ENCODE data around the gene SPATA1. TPM values are rescaled to one million over a fixed set of nuclear protein-coding genes. Genes with fewer than 3 reads are reported as not detected.

Gene SPATA1
- polyA plus RNA-seq, 1 donor from 2014 or later, result 0.17 TPM

DNA sequence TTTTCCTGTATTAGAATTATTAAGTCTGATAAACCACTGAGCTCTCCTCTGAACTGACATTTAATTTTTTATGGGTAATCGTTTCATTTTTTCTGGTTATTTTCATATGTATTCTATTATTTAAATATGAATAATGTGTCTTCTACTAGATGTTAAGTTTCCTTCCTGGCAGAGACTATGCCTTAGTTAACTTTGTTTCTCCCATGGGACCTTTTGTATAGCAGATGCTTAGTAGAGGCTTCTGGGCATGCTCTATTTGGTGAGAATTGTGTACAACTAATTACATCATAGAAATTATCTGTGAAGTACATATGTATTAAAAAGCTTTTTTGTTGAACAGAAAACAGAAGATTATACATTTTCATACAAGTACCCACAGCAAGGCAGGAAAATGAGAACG, 44.6 kb downstream of the SPATA1 start:
- no peaks in the 10 kb centered on the region for H3K9me3 ChIP-seq (ENCODE audit: low read length)
- no peak overlapping the region for H3K9ac ChIP-seq (ENCODE audit: low read length)
- H3K9me2 ChIP-seq (ENCODE audit: insufficient read depth, low read length), result no peaks in the 10 kb centered on the region
- no peaks in the 10 kb centered on the region for H3K79me2 ChIP-seq (replicated peaks; ENCODE audit: insufficient read depth, low read length)
- TF ChIP-seq, protein P1, sequence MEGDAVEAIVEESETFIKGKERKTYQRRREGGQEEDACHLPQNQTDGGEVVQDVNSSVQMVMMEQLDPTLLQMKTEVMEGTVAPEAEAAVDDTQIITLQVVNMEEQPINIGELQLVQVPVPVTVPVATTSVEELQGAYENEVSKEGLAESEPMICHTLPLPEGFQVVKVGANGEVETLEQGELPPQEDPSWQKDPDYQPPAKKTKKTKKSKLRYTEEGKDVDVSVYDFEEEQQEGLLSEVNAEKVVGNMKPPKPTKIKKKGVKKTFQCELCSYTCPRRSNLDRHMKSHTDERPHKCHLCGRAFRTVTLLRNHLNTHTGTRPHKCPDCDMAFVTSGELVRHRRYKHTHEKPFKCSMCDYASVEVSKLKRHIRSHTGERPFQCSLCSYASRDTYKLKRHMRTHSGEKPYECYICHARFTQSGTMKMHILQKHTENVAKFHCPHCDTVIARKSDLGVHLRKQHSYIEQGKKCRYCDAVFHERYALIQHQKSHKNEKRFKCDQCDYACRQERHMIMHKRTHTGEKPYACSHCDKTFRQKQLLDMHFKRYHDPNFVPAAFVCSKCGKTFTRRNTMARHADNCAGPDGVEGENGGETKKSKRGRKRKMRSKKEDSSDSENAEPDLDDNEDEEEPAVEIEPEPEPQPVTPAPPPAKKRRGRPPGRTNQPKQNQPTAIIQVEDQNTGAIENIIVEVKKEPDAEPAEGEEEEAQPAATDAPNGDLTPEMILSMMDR (IDR thresholded peaks at IDR 0.05; ENCODE audit: poor library complexity, severe bottlenecking), result no peak
- no peak for TF ChIP-seq REST (IDR thresholded peaks at IDR 0.05; ENCODE audit: borderline replicate concordance)
- no peak for TF ChIP-seq MXI1 (conservative IDR thresholded peaks at IDR 0.05; ENCODE audit: poor library complexity, severe bottlenecking)
- TF ChIP-seq TAF1 (IDR thresholded peaks at IDR 0.05; ENCODE audit: low read depth), result no peak
- no peak for TF ChIP-seq SMC3 (conservative IDR thresholded peaks at IDR 0.05; ENCODE audit: poor library complexity)
- no peak for TF ChIP-seq EP300 (conservative IDR thresholded peaks at IDR 0.05; ENCODE audit: poor library complexity, severe bottlenecking)
- TF ChIP-seq RAD21 (conservative IDR thresholded peaks at IDR 0.05), result no peak
- TF ChIP-seq EZH2 (IDR thresholded peaks at IDR 0.05; ENCODE audit: borderline replicate concordance, insufficient read depth, low read length, poor library complexity, severe bottlenecking), result no peak
- TF ChIP-seq POLR2AphosphoS5 (IDR thresholded peaks at IDR 0.05), result no peak
- no peaks in the 10 kb centered on the region for H4K20me1 ChIP-seq (ENCODE audit: insufficient read depth)
- H3K4me3 ChIP-seq (ENCODE audit: low read length), result no peak overlapping the region
- H3K4me2 ChIP-seq (ENCODE audit: low read length), result no peak overlapping the region
- H2AFZ ChIP-seq (ENCODE audit: low read depth, low read length), result no peak overlapping the region
- H3K27me3 ChIP-seq (ENCODE audit: insufficient read depth, low read depth, low read length), result no peaks in the 10 kb centered on the region
- no peak overlapping the region for H3K27ac ChIP-seq (ENCODE audit: low read length)
- no peaks in the 10 kb centered on the region for H3F3A ChIP-seq (ENCODE audit: insufficient read depth, low read length, poor library complexity, severe bottlenecking)
- H3K36me3 ChIP-seq (ENCODE audit: insufficient read depth, low read length), result no peaks in the 10 kb centered on the region

- no peaks in the 10 kb centered on the region for H3F3A ChIP-seq (ENCODE audit: insufficient read depth, low read length, poor library complexity, severe bottlenecking)
- no peak overlapping the region for H3K4me3 ChIP-seq (ENCODE audit: low read length)
- no peaks in the 10 kb centered on the region for H3K9me2 ChIP-seq (ENCODE audit: insufficient read depth, low read length)
- no peak overlapping the region for H3K27ac ChIP-seq (ENCODE audit: low read length)
- no peaks in the 10 kb centered on the region for H4K20me1 ChIP-seq (ENCODE audit: insufficient read depth)
- no peaks in the 10 kb centered on the region for H3K36me3 ChIP-seq (ENCODE audit: insufficient read depth, low read length)
- H3K79me2 ChIP-seq (replicated peaks; ENCODE audit: insufficient read depth, low read length), result no peaks in the 10 kb centered on the region
- H3K27me3 ChIP-seq (ENCODE audit: insufficient read depth, low read depth, low read length), result no peaks in the 10 kb centered on the region
- H3K9ac ChIP-seq (ENCODE audit: low read length), result no peak overlapping the region
- H3K9me3 ChIP-seq (ENCODE audit: low read length), result no peaks in the 10 kb centered on the region
- TF ChIP-seq REST (IDR thresholded peaks at IDR 0.05; ENCODE audit: borderline replicate concordance), result no peak
- TF ChIP-seq TAF1 (IDR thresholded peaks at IDR 0.05; ENCODE audit: low read depth), result no peak
- no peak for TF ChIP-seq POLR2AphosphoS5 (IDR thresholded peaks at IDR 0.05)
- no peak for TF ChIP-seq SMC3 (conservative IDR thresholded peaks at IDR 0.05; ENCODE audit: poor library complexity)
- no peak for TF ChIP-seq MXI1 (conservative IDR thresholded peaks at IDR 0.05; ENCODE audit: poor library complexity, severe bottlenecking)
- TF ChIP-seq, protein P1 (IDR thresholded peaks at IDR 0.05; ENCODE audit: poor library complexity, severe bottlenecking), result no peak
- TF ChIP-seq RAD21 (conservative IDR thresholded peaks at IDR 0.05), result no peak
- TF ChIP-seq EZH2 (IDR thresholded peaks at IDR 0.05; ENCODE audit: borderline replicate concordance, insufficient read depth, low read length, poor library complexity, severe bottlenecking), result no peak
- no peak for TF ChIP-seq EP300 (conservative IDR thresholded peaks at IDR 0.05; ENCODE audit: poor library complexity, severe bottlenecking)
- H3K4me2 ChIP-seq (ENCODE audit: low read length), result no peak overlapping the region
- H2AFZ ChIP-seq (ENCODE audit: low read depth, low read length), result no peak overlapping the region
Observed at GRCh38 chr1:84569216-84569615, 63.0 kb downstream of the SPATA1 start.

All from neural cell (in vitro differentiated cells).